H1 (cell line): ENCODE results near the gene CNDP1. TPM values are rescaled to one million over a fixed set of nuclear protein-coding genes. Genes with fewer than 3 reads are reported as not detected.

Experiments used
- CTCF ChIA-PET: fragments of 300-600 bp; sonication (Branson Sonifier 250); formaldehyde crosslinking; loops from one replicate; lab custom pipeline; 2021; ENCODE audit not compliant: partially characterized antibody; lab: Charles Lee
- POLR2A ChIA-PET: fragments of 300-600 bp; sonication (Branson Sonifier 250); formaldehyde crosslinking; loops from one replicate; lab custom pipeline; 2021; ENCODE audit warnings: inconsistent platforms; ENCODE audit not compliant: partially characterized antibody; lab: Charles Lee
- DNase-seq, 2 experiments: peaks; one replicate each; pipeline versions ENCODE4 v3.0.0 to v3.0.0-alpha.2; 2010 to 2022; ENCODE audit warnings: low spot score in 2 of 2, low read depth in 1 of 2, mixed read lengths in 1 of 2
- FAIRE-seq: peaks from 2 replicates; lab custom pipeline; 2011; peaks lifted over from hg19 to GRCh38; lab: Jason Lieb, UNC
- H2AFZ ChIP-seq: 2 replicates; pipeline ENCODE4 v1.8.1; 2012; ENCODE audit warnings: low read length, inconsistent platforms
- H2AK5ac ChIP-seq: 2 replicates; pipeline ENCODE4 v1.6.1; 2013; ENCODE audit warnings: low read depth, low read length
- H2BK120ac ChIP-seq: replicated peaks from 2 replicates; pipeline ENCODE3; 2013; ENCODE audit warnings: low read depth, low read length, inconsistent platforms
- H2BK12ac ChIP-seq: 2 replicates; pipeline ENCODE4 v1.6.1; 2013; ENCODE audit warnings: low read depth, low read length
- H2BK15ac ChIP-seq: 2 replicates; pipeline ENCODE4 v1.6.1; 2013; ENCODE audit warnings: low read length
- H2BK20ac ChIP-seq: 2 replicates; pipeline ENCODE4 v1.6.1; 2013; ENCODE audit warnings: low read length
- H2BK5ac ChIP-seq: 2 replicates; pipeline ENCODE4 v1.6.1; 2013; ENCODE audit warnings: low read depth, low read length
- H3K14ac ChIP-seq: 2 replicates; pipeline ENCODE4 v1.6.1; 2013; ENCODE audit warnings: inconsistent platforms; ENCODE audit not compliant: insufficient read length
- H3K18ac ChIP-seq: 2 replicates; pipeline ENCODE4 v1.6.1; 2013; ENCODE audit warnings: low read length; ENCODE audit errors: extremely low read depth
- H3K23ac ChIP-seq: 2 replicates; pipeline ENCODE4 v1.6.1; 2013; ENCODE audit warnings: inconsistent platforms; ENCODE audit not compliant: insufficient read length
- H3K23me2 ChIP-seq: 2 replicates; pipeline ENCODE4 v1.6.1; 2013; ENCODE audit warnings: low read depth, low read length
- H3K27ac ChIP-seq: 2 replicates; pipeline ENCODE4 v1.6.1; 2011; ENCODE audit warnings: low read depth, low read length, inconsistent platforms
- H3K27me3 ChIP-seq, 4 experiments: replicated peaks in 1 of 4; 1 replicate in 1 of 4; 2 replicates in 3 of 4; pipeline versions ENCODE4 v1.6.1 to v1.8.1; 2011 to 2013; ENCODE audit warnings: low read length in 3 of 4, mild to moderate bottlenecking in 3 of 4, inconsistent platforms in 2 of 4, mixed read lengths in 2 of 4, moderate library complexity in 1 of 4; ENCODE audit not compliant: control insufficient read depth in 3 of 4, insufficient read depth in 3 of 4; ENCODE audit errors: extremely low read depth in 1 of 4
- H3K36me3 ChIP-seq, 4 experiments: 2 replicates each; pipeline versions ENCODE4 v1.6.1 to v1.8.1; 2011 to 2013; ENCODE audit warnings: mild to moderate bottlenecking in 4 of 4, low read length in 3 of 4, moderate library complexity in 2 of 4, control low read depth in 1 of 4, inconsistent platforms in 1 of 4; ENCODE audit not compliant: insufficient read depth in 4 of 4, control insufficient read depth in 2 of 4
- H3K4ac ChIP-seq: replicated peaks from 2 replicates; pipeline ENCODE3; 2013; ENCODE audit warnings: low read length, low read depth, mixed read lengths, inconsistent platforms; ENCODE audit not compliant: insufficient read length
- H3K4me1 ChIP-seq, 4 experiments: replicated peaks in 1 of 4; 1 replicate in 1 of 4; 2 replicates in 3 of 4; pipeline versions ENCODE4 v1.6.1 to v1.8.1; 2011 to 2013; ENCODE audit warnings: low read length in 3 of 4, inconsistent platforms in 2 of 4, mixed read lengths in 1 of 4; ENCODE audit not compliant: insufficient read depth in 4 of 4, control insufficient read depth in 3 of 4
- H3K4me2 ChIP-seq, 2 experiments: 2 replicates each; pipeline versions ENCODE4 v1.6.1 to v1.8.1; 2011 to 2013; ENCODE audit warnings: low read depth in 2 of 2, low read length in 2 of 2, control low read depth in 1 of 2, inconsistent platforms in 1 of 2, mild to moderate bottlenecking in 1 of 2; ENCODE audit not compliant: insufficient read depth in 1 of 2
- H3K4me3 ChIP-seq, 4 experiments: fragments of 200-600, 300-600 bp in 1 of 4; sonication (generic), shearing (Covaris generic), sonication (Bioruptor Twin) in 1 of 4; 2 replicates each; pipeline versions ENCODE4 v1.5.1 to v1.8.1; 2011 to 2016; ENCODE audit warnings: low read length in 4 of 4, low read depth in 3 of 4, control low read depth in 2 of 4, inconsistent platforms in 2 of 4, mild to moderate bottlenecking in 2 of 4, mixed read lengths in 1 of 4, moderate library complexity in 1 of 4; ENCODE audit not compliant: insufficient read depth in 2 of 4; ENCODE audit errors: extremely low read depth in 1 of 4
- H3K56ac ChIP-seq: replicated peaks from 2 replicates; pipeline ENCODE3; 2013; ENCODE audit warnings: low read depth, mild to moderate bottlenecking, mixed read lengths, low read length, inconsistent platforms; ENCODE audit not compliant: insufficient read length
- H3K79me1 ChIP-seq: 2 replicates; pipeline ENCODE4 v1.6.1; 2013; ENCODE audit warnings: low read depth, low read length, control low read depth
- H3K79me2 ChIP-seq, 2 experiments: 2 replicates each; pipeline versions ENCODE4 v1.6.1 to v1.8.1; 2012 to 2013; ENCODE audit warnings: low read length in 2 of 2, mild to moderate bottlenecking in 2 of 2, inconsistent platforms in 1 of 2; ENCODE audit not compliant: insufficient read depth in 2 of 2, control insufficient read depth in 1 of 2
- H3K9ac ChIP-seq, 4 experiments: replicated peaks in 1 of 4; 1 replicate in 1 of 4; 2 replicates in 3 of 4; pipeline versions ENCODE4 v1.6.1 to v1.8.1; 2011 to 2013; ENCODE audit warnings: low read depth in 3 of 4, low read length in 3 of 4, control low read depth in 2 of 4, mild to moderate bottlenecking in 2 of 4, moderate library complexity in 2 of 4, inconsistent platforms in 1 of 4; ENCODE audit errors: extremely low read depth in 1 of 4
- H3K9me3 ChIP-seq, 2 experiments: 2 replicates each; pipeline versions ENCODE4 v1.6.1 to v1.8.1; 2012 to 2013; ENCODE audit warnings: mild to moderate bottlenecking in 2 of 2, moderate library complexity in 2 of 2, control low read depth in 1 of 2, inconsistent platforms in 1 of 2, low read depth in 1 of 2, low read length in 1 of 2, mixed read lengths in 1 of 2; ENCODE audit not compliant: insufficient read depth in 2 of 2
- H4K20me1 ChIP-seq, 2 experiments: replicated peaks in 1 of 2; 2 replicates each; pipeline versions ENCODE3 to v1.8.1; 2011 to 2013; ENCODE audit warnings: inconsistent platforms in 2 of 2, low read length in 2 of 2, mild to moderate bottlenecking in 1 of 2; ENCODE audit not compliant: insufficient read depth in 2 of 2, control insufficient read depth in 1 of 2
- H4K5ac ChIP-seq: 2 replicates; pipeline ENCODE4 v1.6.1; 2013; ENCODE audit warnings: low read length, low read depth, mixed read lengths, inconsistent platforms; ENCODE audit not compliant: insufficient read length
- H4K8ac ChIP-seq: 2 replicates; pipeline ENCODE4 v1.8.0; 2013; ENCODE audit warnings: mild to moderate bottlenecking, moderate library complexity, low read length, inconsistent platforms; ENCODE audit not compliant: insufficient read depth; ENCODE audit errors: extremely low read depth
- H4K91ac ChIP-seq: replicated peaks from 2 replicates; pipeline ENCODE3; 2013; ENCODE audit warnings: low read length, mixed read lengths, inconsistent platforms; ENCODE audit not compliant: insufficient read length
- BACH1 ChIP-seq: IDR thresholded peaks from 2 replicates; pipeline ENCODE4 v1.6.1; 2012; ENCODE audit warnings: low read length, improper control_type of control experiment
- CHD1 ChIP-seq: IDR thresholded peaks from 2 replicates; pipeline ENCODE4 v1.6.1; 2012; ENCODE audit warnings: low read depth, low read length, improper control_type of control experiment
- CHD2 ChIP-seq: IDR thresholded peaks from 2 replicates; pipeline ENCODE4 v1.6.1; 2012; ENCODE audit warnings: low read length, improper control_type of control experiment
- EP300 ChIP-seq, 2 experiments: IDR thresholded peaks; 1 replicate in 1 of 2; 2 replicates in 1 of 2; pipeline ENCODE4 v1.6.1; 2011 to 2012; ENCODE audit warnings: low read depth in 2 of 2, low read length in 2 of 2, mild to moderate bottlenecking in 2 of 2, borderline replicate concordance in 1 of 2, inconsistent platforms in 1 of 2, moderate library complexity in 1 of 2
- HDAC2 ChIP-seq, 2 experiments: fragments of 300-600 bp in 1 of 2; sonication (generic) in 1 of 2; IDR thresholded peaks; 2 replicates each; pipeline ENCODE4 v1.6.1; 2011 to 2012; ENCODE audit warnings: low read depth in 2 of 2, low read length in 2 of 2, mild to moderate bottlenecking in 2 of 2, moderate library complexity in 2 of 2, borderline replicate concordance in 1 of 2, inconsistent platforms in 1 of 2
- HDAC6 ChIP-seq: IDR thresholded peaks from one replicate; pipeline ENCODE4 v1.7.1; 2012; ENCODE audit warnings: low read depth, mild to moderate bottlenecking, inconsistent platforms, low read length, moderate library complexity
- KDM4A ChIP-seq: IDR thresholded peaks from one replicate; pipeline ENCODE4 v1.7.1; 2012; ENCODE audit warnings: low read depth, mild to moderate bottlenecking, moderate library complexity, low read length, inconsistent platforms; ENCODE audit not compliant: severe bottlenecking
- SP4 ChIP-seq: IDR thresholded peaks from 2 replicates; pipeline ENCODE4 v1.6.1; 2012; ENCODE audit warnings: low read length, inconsistent platforms
- SRF ChIP-seq: IDR thresholded peaks from 2 replicates; pipeline ENCODE4 v1.6.1; 2011; ENCODE audit warnings: mild to moderate bottlenecking, low read depth, low read length, moderate library complexity
- TAF7 ChIP-seq: optimal IDR thresholded peaks from 2 replicates; pipeline ENCODE3; 2011; ENCODE audit warnings: low read depth, mild to moderate bottlenecking, inconsistent platforms, low read length, moderate library complexity, borderline replicate concordance
- WGBS, 2 experiments: shearing (Covaris generic) in 1 of 2; methylation state at CpG; one replicate each; pipeline versions ENCODE4 v1.1.6 to v1.1.7; 2013 to 2015; ENCODE audit warnings: low lambda C conversion rate in 2 of 2, mixed read lengths in 2 of 2, inconsistent platforms in 1 of 2, low coverage in 1 of 2, missing lambda C conversion rate in 1 of 2; ENCODE audit not compliant: insufficient replicate concordance in 2 of 2, insufficient coverage in 1 of 2, insufficient read length in 1 of 2; ENCODE audit errors: extremely low coverage in 1 of 2, missing lambda C conversion rate in 1 of 2; 5-methylcytosine and 5-hydroxymethylcytosine counted together
- polyA plus RNA-seq, 7 experiments: library from polyadenylated mRNA; depleted of rRNA in 3 of 7; stranded (reverse) in 5 of 7; unstranded in 2 of 7; fragments of >200 nt in 5 of 7; fragments of 200-250 nt in 2 of 7; gene quantifications; 1 replicate in 5 of 7; 2 replicates in 1 of 7; 4 replicates in 1 of 7; pipeline versions ENCODE4 v1.2.1 to v1.2.3, GENCODE V29; 2011 to 2013; ENCODE audit warnings: missing spikeins in 2 of 7, mixed read lengths in 2 of 7
- total RNA-seq: library from RNA; stranded (reverse); fragmentation: NEBNext Ultra II Directional; extraction: Animal tissue kit (Norgen Biotek cat#: 25700); gene quantifications from 2 replicates; pipeline ENCODE4 v1.2.1, GENCODE V29; 2021

Gene CNDP1
- total and polyA plus RNA-seq, 2 of the 8 experiments (the other 6 are each of a cell fraction or from before 2014, with no cell fraction given): 0.09 TPM; not detected in 1

DNA sequence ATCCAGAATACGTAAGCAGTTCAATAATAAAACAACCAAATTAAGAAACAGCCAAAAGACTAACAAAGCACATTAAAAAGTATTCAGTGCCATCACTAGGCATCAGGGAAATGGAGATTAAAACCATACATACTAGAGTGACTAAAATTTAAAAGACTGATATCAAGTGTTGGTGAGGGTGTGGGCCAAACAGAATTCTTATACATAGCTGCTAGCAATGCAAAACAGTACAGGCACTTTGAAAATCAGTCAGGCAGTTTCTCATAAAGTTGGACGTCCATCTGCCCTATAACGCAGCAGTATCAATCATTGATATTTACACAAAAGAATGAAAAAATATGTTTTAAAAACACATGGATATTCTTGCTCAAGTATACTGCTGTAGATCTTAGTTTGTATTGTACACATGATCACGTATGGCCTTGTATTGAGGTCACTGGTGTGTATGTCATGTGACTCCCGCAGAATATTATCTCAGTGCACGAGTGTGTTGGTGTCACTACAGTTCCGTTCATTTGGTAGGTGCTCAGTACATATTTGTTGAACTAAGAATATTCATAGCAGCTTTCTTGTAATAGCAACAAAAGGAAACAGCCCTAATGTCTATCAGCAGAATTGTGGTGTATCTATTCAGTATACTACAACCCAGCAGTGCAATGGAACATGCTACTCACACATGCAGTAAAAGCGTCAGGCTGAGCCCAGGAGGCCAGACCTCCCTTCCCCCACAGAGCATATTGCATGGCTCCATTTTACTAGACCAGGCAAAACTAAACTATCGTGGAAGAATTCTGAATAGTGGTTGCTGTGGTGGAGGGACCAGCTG is 92.0 kb downstream of the CNDP1 start:
- FAIRE-seq (no peak), DNase-seq (no peak)
- H2BK12ac ChIP-seq: no peak overlapping the region
- H2BK5ac ChIP-seq: no peak overlapping the region
- no peak overlapping the region for H3K4me3 ChIP-seq
- WGBS, 2 experiments: 92% methylated on average over 9 of the region's 9 CpGs; no CpG with 5 or more reads in 1 of the 2 experiments
- H3K23me2 ChIP-seq: peaks cover 6% of the 10 kb centered on the region; the same call in 1 of the 2 replicates
- H3K79me2 ChIP-seq: peaks cover 0 to 9% of the 10 kb centered on the region in 2 experiments; a peak in 1 of 4 replicates
- H3K9ac ChIP-seq: no peak overlapping the region
- no peak overlapping the region for H4K8ac ChIP-seq
- no peak overlapping the region for H3K27ac ChIP-seq
- ChIA-PET CTCF (interaction anchor here (1.0 kb wide), 1 partner anchor 22 kb away, joined by 4 read pairs; no protein-coding TSS in a partner anchor), POLR2A (no interaction called here)
- H3K14ac ChIP-seq: no peak overlapping the region
- no peak overlapping the region; the same call in 1 of the 2 replicates for H2AFZ ChIP-seq
- no peaks in the 10 kb centered on the region for H3K27me3 ChIP-seq
- H3K79me1 ChIP-seq: peaks cover 5% of the 10 kb centered on the region; the same call in 1 of the 2 replicates
- no peak overlapping the region for H3K18ac ChIP-seq
- H2BK20ac ChIP-seq: no peak overlapping the region
- H2BK15ac ChIP-seq: no peak overlapping the region
- no peak overlapping the region for H3K4me2 ChIP-seq
- H4K5ac ChIP-seq: no peak overlapping the region
- no peaks in the 10 kb centered on the region for H3K9me3 ChIP-seq
- H2AK5ac ChIP-seq: no peak overlapping the region
- no peak overlapping the region for H3K4ac ChIP-seq
- H3K4me1 ChIP-seq: peaks cover 4 to 13% (median 11%) of the 10 kb centered on the region in 4 experiments
- no peaks in the 10 kb centered on the region; a peak in 1 of 8 replicates for H3K36me3 ChIP-seq
- no peak overlapping the region for H3K23ac ChIP-seq
- peaks cover 0 to 5% of the 10 kb centered on the region in 2 experiments for H4K20me1 ChIP-seq
- H4K91ac ChIP-seq: no peak overlapping the region
- H3K56ac ChIP-seq: no peak overlapping the region
- no peak overlapping the region for H2BK120ac ChIP-seq
- TF ChIP-seq SP4: no peak
- TF ChIP-seq KDM4A: no peak
- TF ChIP-seq EP300 (IDR thresholded peaks at IDR 0.05; ENCODE audit: borderline replicate concordance in 1 of 2, low read depth in 2 of 2, low read length in 2 of 2): no peak
- TF ChIP-seq BACH1: no peak
- no peak for TF ChIP-seq SRF
- TF ChIP-seq HDAC6: no peak
- no peak for TF ChIP-seq CHD2
- no peak for TF ChIP-seq CHD1
- no peak for TF ChIP-seq TAF7
- TF ChIP-seq HDAC2 (IDR thresholded peaks at IDR 0.05; ENCODE audit: borderline replicate concordance in 1 of 2, low read depth in 2 of 2, low read length in 2 of 2): no peak
